GM10266 (cell line): ENCODE data around the gene CHAT.

Source experiments
- DNase-seq: peaks from one replicate; pipeline ENCODE4 v3.0.0; 2012; ENCODE audit errors: extremely low spot score
- CTCF ChIP-seq: IDR thresholded peaks from 2 replicates; pipeline ENCODE4 v1.5.1; 2012; ENCODE audit warnings: mild to moderate bottlenecking, low read depth; ENCODE audit not compliant: control insufficient read depth, insufficient read depth; ENCODE audit errors: missing control alignments

CHAT gene

DNA sequence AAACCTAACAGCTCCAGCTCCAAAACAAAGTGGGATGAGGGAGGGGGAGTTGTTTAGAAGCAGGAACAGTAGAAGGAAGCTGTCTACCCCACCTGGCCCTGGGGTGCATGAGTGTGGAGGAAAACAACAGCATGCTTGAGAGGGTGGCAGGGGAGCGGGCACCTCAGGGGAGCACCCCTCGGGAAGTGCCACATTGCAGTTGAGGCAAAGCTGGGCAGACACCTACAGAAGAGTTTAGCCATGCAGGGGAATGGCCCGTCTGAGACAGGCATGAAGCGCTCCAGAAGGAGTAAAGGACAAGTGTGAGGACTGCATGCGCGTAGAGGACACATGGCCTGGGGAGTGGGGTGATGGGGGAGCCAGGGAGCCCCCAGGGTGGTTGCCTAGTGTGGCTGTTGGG, 18.1 kb downstream of the CHAT start:
- no peak for DNase-seq
- TF ChIP-seq CTCF, result no peak

DNA sequence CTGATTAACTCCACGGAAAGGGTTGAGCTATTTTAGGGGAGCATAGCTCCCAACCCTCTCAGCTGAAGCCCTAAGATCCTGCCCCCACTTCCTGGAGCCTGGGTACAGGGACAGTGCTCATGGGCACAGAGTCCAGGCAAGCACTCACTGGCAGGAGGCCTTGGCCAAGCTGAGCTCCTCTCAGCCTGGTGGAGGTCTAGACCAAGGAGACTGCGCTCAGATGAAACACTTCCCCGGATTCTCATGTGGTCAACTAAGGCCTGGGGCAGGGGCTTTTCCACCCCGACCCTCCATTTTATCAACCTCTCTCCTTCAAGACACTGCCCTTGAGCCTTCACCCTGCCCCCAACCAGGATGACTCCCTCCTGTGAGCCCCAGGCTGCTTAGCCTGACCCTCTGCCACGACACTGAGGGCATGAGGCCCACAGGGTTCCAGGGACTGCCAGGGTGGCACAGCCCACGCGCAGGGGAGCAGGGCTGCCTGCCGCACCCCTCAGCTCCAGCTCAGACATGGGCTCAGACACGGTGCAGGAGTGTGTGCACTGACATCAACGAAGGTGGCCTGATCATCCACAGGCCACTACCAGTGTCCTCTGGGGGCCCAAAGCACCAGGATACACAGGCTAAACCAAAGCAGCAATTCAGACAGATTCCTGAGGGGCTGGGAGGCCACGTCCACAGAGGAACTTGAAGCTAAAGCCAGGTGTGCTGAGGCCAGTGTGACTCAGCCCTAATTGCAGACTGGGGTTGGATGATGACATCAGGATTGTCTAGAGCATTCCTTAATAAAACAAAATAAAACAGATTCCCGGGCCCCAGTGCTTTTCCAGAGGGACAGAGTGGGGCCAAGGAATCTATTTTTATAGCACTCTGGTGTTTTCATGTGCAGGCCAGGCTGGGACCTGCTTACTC, 18.8 kb downstream of the CHAT start:
- no peak for TF ChIP-seq CTCF

GRCh38 chr10:49633327-49634068, 19.7 kb downstream of the CHAT start:
- DNase-seq, result no peak
- no peak for TF ChIP-seq CTCF

More for the DNA sequence above, 18.8 kb downstream of the CHAT start:
- DNase-seq, result no peak

DNA sequence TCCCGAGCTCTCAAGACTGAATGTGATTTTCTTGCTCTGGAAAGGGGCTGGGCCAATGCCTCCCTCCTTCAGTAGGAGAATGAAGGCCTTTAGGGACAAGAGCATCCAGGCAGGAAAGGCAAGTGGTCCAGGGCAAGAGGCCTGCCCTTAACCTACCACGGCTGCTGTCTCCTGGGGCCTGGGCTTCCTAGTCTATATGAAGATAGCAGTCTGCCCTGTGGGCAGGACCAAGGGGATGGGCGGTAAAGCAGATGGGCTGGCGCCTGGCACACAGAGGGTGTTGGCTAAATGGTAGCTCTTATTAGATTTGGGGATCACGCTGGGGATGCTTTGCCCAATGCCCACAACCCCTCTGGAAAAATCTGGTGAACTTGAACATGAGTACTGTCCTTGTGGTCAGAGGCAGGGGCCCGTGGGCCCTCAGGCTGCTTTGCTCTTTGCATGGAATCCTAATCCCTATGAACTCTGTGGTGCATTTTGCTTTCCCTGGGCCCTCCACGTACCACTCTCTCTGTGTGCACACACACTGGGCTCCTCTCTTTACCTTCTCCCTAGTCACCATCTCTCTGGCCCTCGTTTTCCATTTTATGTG, 20.3 kb downstream of the CHAT start:
- DNase-seq, result no peak
- no peak for TF ChIP-seq CTCF

- no peak for DNase-seq
- TF ChIP-seq CTCF, result no peak
Measured at GRCh38 chr10:49642311-49642710, 28.5 kb downstream of the CHAT start.

GRCh38 chr10:49643241-49644034, 29.6 kb downstream of the CHAT start:
- TF ChIP-seq CTCF, result no peak
- no peak for DNase-seq
